ENCODE measurements around the gene ETFDH.
"Not testable (repeated sequence)": the region's sequence is repeated elsewhere in the genome, so short reads cannot be mapped to it uniquely, and the experiment has no call there.

ETFDH gene

GRCh38 chr4:158671915-158672806, at the start of gene ETFDH:
Gene ETFDH (plus strand): TSS chr4:158672296. CDS start chr4:158672457, 161 bp downstream.
- DNase-seq (ENCODE audit: low read depth) = peak; percentile 98

GRCh38 chr4:158624889-158625478, 47.1 kb upstream of the ETFDH start:
- no peak for DNase-seq (ENCODE audit: low read depth)

GRCh38 chr4:158625544-158625943, 46.6 kb upstream of the ETFDH start:
- no peak for DNase-seq (ENCODE audit: low read depth)

GRCh38 chr4:158630893-158631292, 41.2 kb upstream of the ETFDH start:
- DNase-seq (ENCODE audit: low read depth) = peak; percentile 68

GRCh38 chr4:158636619-158637018, 35.5 kb upstream of the ETFDH start:
- no peak for DNase-seq (ENCODE audit: low read depth)

- no peak for DNase-seq (ENCODE audit: low read depth)
These were observed 27.7 kb upstream of the ETFDH start for GRCh38 chr4:158644356-158644755.

- no peak for DNase-seq (ENCODE audit: low read depth)
These were observed 27.3 kb upstream of the ETFDH start for GRCh38 chr4:158644760-158645159.

GRCh38 chr4:158649111-158649680, 22.9 kb upstream of the ETFDH start:
- DNase-seq (ENCODE audit: low read depth) = no peak

- no peak for DNase-seq (ENCODE audit: low read depth)
These were observed 19.2 kb upstream of the ETFDH start for GRCh38 chr4:158652920-158653319.

GRCh38 chr4:158656439-158656838, 15.7 kb upstream of the ETFDH start:
- no peak for DNase-seq (ENCODE audit: low read depth)

- no peak for DNase-seq (ENCODE audit: low read depth)
These were observed 14.8 kb upstream of the ETFDH start for GRCh38 chr4:158657291-158657690.

- DNase-seq (ENCODE audit: low read depth) = not testable (repeated sequence)
These were observed 8.8 kb upstream of the ETFDH start for GRCh38 chr4:158663255-158663654.

- DNase-seq (ENCODE audit: low read depth) = not testable (repeated sequence)
These were observed 8.1 kb upstream of the ETFDH start for GRCh38 chr4:158663707-158664625.

- DNase-seq (ENCODE audit: low read depth) = no peak
These were observed 7.3 kb upstream of the ETFDH start for GRCh38 chr4:158664806-158665205.

- no peak for DNase-seq (ENCODE audit: low read depth)
These were observed 5.2 kb upstream of the ETFDH start for GRCh38 chr4:158666892-158667291.

GRCh38 chr4:158667651-158668198, 4.4 kb upstream of the ETFDH start:
- no peak for DNase-seq (ENCODE audit: low read depth)

GRCh38 chr4:158669310-158669709, 2.8 kb upstream of the ETFDH start:
- no peak for DNase-seq (ENCODE audit: low read depth)

- peak; percentile 75 for DNase-seq (ENCODE audit: low read depth)
These were observed 976 bp upstream of the ETFDH start for GRCh38 chr4:158670975-158671664.

- no peak for DNase-seq (ENCODE audit: low read depth)
These were observed 506 bp upstream of the ETFDH start, which contains the start of gene C4orf46 for GRCh38 chr4:158671665-158671914. Gene C4orf46 (minus strand): TSS chr4:158671887. CDS start chr4:158671801, 86 bp downstream.

- DNase-seq (ENCODE audit: low read depth) = no peak
These were observed 1.5 kb downstream of the ETFDH start for GRCh38 chr4:158673633-158674032.

GRCh38 chr4:158676076-158676475, 4.0 kb downstream of the ETFDH start:
- DNase-seq (ENCODE audit: low read depth) = no peak
